Activated T-helper 9 cell treated with anti-CD3 and anti-CD28 coated beads, Interleukin-2, amount 50 U/mL, for 16 hours (primary cell): Measurements from ENCODE around the gene UBL4A.
A peak's percentile ranks its signal among the peaks of the same experiment; 100 is the strongest.

ENCODE experiments used
- DNase-seq: peaks from one replicate; pipeline ENCODE4 v3.0.0-alpha.2; 2020; ENCODE audit warnings: low read depth

The UBL4A gene

GRCh38 chrX:154486396-154487207, at the start of gene UBL4A:
TSS of gene UBL4A (minus strand) at chrX:154486615. CDS start at chrX:154486584, 31 bp downstream.
- peak; percentile 33 for DNase-seq

- no peak for DNase-seq
Observed at GRCh38 chrX:154535892-154536291, 49.5 kb upstream of the UBL4A start.

- peak; percentile 85 for DNase-seq
Observed at GRCh38 chrX:154534526-154535322, 48.3 kb upstream of the UBL4A start.

- DNase-seq, result no peak
Observed at GRCh38 chrX:154532690-154533089, 46.3 kb upstream of the UBL4A start.

GRCh38 chrX:154531626-154532025, 45.2 kb upstream of the UBL4A start:
- no peak for DNase-seq

GRCh38 chrX:154530286-154530685, 43.9 kb upstream of the UBL4A start:
- no peak for DNase-seq

GRCh38 chrX:154529206-154529612, 42.8 kb upstream of the UBL4A start:
- DNase-seq, result no peak

- DNase-seq, result peak; percentile 35
Observed at GRCh38 chrX:154526901-154527675, 40.7 kb upstream of the UBL4A start.

GRCh38 chrX:154525606-154526490, 39.4 kb upstream of the UBL4A start:
- no peak for DNase-seq

GRCh38 chrX:154519389-154519788, 33.0 kb upstream of the UBL4A start:
- DNase-seq, result no peak

GRCh38 chrX:154517101-154517781, 30.8 kb upstream of the UBL4A start:
- DNase-seq, result no peak

GRCh38 chrX:154516656-154517100, 30.3 kb upstream of the UBL4A start:
- no peak for DNase-seq

- DNase-seq, result peak; percentile 86
Observed at GRCh38 chrX:154515966-154516655, 29.7 kb upstream of the UBL4A start, which contains the start of gene FAM3A. TSS of gene FAM3A (minus strand) at chrX:154516232. CDS start at chrX:154515772, 460 bp downstream.

GRCh38 chrX:154515090-154515965, 28.9 kb upstream of the UBL4A start:
- DNase-seq, result no peak

GRCh38 chrX:154513716-154514115, 27.3 kb upstream of the UBL4A start:
- DNase-seq, result no peak

- DNase-seq, result no peak
Observed at GRCh38 chrX:154512879-154513553, 26.6 kb upstream of the UBL4A start.

GRCh38 chrX:154511761-154512160, 25.3 kb upstream of the UBL4A start:
- no peak for DNase-seq

- no peak for DNase-seq
Observed at GRCh38 chrX:154509455-154509854, 23.0 kb upstream of the UBL4A start.
